Right forelimb (tissue), 1 donor: ENCODE measurements around the gene RBM15B.

Experiments
- DNase-seq: peaks from one replicate; pipeline ENCODE4 v3.0.0-alpha.2; 2018

Gene RBM15B

DNA sequence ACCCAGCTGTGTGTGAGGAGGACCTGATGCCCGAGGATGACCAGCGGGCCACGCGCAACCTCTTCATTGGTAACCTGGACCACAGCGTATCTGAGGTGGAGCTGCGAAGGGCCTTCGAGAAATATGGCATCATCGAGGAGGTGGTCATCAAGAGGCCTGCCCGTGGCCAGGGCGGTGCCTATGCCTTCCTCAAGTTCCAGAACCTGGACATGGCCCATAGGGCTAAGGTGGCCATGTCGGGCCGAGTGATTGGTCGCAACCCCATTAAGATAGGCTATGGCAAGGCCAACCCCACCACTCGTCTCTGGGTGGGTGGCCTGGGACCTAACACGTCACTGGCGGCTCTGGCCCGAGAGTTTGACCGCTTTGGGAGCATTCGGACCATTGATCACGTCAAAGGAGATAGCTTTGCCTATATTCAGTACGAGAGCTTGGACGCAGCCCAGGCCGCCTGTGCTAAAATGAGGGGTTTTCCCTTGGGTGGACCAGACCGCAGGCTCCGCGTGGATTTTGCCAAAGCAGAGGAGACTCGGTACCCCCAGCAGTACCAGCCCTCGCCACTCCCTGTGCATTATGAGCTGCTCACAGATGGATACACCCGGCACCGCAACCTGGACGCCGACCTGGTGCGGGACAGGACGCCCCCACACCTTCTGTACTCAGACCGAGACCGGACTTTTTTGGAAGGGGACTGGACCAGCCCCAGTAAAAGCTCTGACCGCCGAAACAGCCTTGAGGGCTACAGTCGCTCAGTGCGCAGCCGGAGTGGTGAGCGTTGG, 1.5 kb downstream of the RBM15B start:
- no peak for DNase-seq

DNA sequence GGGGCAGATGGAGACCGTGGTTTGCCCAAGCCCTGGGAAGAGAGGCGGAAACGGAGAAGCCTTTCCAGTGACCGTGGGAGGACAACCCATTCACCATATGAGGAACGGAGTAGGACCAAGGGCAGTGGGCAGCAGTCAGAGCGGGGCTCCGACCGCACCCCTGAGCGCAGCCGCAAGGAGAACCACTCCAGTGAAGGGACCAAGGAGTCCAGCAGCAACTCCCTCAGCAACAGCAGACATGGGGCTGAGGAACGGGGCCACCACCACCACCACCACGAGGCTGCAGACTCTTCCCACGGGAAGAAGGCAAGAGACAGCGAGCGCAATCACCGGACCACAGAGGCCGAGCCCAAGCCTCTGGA, 2.0 kb downstream of the RBM15B start:
- no peak for DNase-seq

DNA sequence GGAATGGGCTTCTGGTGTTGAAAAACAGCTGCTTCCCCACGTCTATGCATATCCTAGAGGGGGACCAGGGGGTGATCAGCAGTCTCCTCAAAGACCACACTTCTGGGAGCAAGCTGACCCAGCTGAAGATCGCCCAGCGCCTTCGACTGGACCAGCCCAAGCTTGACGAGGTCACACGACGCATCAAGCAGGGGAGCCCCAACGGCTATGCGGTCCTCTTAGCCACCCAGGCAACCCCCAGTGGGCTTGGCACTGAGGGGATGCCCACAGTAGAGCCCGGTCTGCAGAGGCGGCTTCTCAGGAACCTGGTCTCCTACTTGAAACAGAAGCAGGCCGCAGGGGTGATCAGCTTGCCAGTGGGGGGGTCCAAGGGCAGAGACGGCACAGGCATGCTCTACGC, 2.5 kb downstream of the RBM15B start:
- DNase-seq, result no peak

DNA sequence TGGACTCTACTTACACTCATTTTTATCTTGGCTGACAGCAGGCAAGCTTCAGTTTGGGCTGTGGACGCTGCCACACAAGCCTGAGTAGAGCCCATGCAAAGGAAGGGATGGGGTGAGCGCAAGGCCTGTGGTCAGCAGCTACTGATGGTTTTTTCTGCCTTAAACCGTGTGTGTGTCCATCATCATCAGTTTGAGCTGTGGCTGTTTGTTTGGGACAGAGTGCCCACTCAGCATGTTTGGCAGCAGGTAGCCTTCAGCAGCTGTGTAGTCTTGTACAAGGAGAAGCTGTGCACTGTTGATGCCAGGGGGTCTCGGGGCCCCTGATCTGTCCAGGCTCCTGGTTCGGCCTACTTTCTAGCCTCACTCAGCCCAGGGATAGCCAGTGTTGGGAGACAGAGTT, 3.5 kb downstream of the RBM15B start:
- DNase-seq, result no peak

DNA sequence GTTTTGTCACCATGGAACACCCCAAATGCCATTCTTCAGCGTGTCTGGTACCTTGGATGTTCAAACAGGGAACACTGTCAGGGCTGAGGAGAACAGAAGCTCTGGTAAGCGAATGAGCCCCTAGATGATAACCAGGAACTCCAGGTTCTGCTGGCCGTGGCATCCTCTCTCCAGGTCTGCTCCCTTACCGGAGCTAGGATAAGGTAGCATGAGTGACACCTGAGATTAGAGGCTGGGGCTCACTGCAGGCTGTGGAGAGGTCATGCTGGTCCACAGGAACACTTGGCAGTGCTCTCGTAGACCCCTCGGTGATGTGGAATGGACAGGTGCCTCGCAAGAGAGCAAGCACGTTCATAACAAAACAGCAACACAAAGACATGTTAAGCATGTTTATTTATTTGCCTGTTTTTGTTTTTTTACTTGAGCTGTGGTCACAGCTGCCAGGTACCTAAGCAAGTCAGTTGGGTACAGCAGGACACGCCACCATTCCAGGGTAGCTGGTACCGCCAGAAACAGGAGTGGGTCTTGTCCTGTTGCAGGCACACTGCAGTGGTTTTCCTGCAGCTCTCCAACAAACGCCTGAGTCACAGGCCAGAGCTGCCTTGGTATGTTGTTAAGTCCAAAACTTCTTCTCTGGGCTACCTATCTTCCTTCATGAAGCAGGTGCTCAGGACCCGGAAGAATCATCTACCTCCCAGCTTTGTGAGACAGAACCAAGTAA, 4.6 kb downstream of the RBM15B start:
- DNase-seq, result no peak

DNA sequence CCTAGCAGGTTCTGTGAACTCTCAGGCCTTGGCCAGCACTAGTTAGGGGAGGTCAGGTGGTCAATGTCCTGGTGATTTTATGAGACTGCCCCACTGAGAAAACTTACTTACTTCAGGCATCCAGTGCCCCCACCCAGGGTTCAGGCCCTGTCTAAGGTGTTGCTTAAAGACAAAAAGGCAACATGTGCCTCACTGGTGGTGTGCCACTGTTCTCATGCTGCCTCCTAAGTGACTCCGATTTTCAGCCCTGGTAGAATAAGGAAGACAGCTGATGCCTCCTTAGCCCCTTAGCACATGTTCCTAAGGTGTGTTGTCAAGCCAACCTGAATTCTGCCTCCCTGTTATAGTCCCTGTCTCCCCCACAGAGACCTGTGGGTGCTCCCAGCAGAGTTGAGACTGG, 5.3 kb downstream of the RBM15B start:
- DNase-seq, result no peak

DNA sequence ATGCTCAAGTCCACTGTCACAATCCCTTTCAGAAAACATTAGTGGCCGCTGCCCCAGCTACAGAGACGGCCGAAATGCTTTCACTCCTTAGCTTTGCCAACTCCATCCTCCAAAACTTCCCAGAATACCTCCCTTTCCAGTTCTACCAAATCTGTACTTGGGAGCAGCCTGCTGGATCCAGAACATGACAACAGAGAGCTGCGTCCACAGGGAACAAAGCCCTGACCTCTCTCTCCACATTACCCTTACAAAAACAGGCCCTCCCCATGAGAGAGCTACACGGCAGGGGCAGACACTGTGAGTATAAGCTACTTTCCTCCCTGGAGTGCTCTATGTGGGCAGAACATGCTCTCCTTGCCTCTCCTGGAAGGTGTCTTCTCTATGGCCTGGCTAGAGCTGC, 6.3 kb downstream of the RBM15B start:
- DNase-seq, result no peak

DNA sequence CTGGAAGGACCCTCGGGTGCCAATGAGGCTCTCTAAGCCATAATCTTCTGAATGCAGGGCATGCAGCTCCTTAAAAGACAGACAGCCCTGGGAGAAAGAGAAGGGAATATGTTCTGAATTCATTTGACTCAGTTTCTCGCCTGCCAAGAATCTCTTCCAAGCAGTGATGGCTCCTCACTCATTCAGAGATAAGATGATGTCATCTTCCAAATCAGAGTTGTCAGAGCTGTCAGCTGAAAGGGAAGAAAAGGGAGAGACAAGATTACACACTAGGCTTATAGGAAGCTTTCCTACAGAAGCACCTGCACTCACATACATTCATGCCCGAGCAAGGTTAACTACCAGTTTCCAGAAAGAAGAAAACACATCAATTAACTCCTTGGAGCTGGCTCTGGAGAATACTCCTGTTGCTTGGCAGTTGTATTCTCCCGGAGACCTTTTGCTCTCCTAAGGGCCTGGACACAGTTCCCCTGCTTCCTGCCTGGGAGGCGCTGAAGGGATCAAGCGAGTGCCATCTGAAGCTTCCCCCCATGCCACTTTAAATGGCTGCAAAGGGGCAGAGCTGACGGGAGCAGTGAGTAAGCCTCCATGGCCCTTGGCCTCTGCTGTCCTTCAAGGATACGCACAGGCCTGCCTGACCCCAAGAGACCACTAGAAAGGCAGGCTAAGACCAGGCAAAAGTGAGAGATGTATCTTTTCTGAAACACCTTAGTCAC, 7.7 kb downstream of the RBM15B start:
- no peak for DNase-seq

DNA sequence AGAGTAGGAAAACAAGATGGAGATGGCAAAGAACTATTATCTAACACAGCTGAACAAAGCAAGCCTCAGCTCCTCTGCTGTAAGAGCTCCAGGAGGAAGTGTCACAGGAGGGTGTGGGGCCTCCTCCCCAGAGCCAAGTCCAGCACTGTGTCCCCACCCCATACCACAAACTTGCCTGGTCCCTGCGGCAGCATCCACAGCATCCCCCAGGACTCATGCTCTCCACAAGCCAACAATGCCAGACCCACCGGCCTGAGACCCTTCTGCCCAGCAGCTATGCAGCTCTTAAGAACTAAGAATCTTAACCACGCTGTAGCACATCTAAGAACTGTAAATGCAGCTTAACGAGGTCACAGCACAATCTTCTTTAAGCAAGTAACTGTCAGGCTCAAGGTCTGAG, 9.1 kb downstream of the RBM15B start:
- no peak for DNase-seq

DNA sequence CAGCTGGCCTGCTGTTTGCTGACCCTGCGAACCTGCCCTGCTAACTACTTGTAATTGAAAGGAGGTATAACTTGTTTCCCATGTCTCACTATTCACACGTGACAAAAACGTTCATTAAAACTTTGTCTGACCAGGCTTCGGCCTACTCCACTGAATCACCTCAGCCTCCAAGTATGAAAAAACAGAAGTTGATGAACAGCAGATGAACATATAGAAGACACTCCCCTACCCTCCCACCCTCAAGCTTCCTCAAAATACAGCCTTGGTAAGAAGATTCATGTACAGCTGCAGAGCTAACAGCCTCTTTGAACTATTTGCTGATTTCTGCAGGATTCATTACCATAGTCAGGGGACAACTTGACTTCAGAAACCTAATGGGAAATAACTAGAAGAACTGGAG, 10.7 kb downstream of the RBM15B start:
- DNase-seq, result no peak

DNA sequence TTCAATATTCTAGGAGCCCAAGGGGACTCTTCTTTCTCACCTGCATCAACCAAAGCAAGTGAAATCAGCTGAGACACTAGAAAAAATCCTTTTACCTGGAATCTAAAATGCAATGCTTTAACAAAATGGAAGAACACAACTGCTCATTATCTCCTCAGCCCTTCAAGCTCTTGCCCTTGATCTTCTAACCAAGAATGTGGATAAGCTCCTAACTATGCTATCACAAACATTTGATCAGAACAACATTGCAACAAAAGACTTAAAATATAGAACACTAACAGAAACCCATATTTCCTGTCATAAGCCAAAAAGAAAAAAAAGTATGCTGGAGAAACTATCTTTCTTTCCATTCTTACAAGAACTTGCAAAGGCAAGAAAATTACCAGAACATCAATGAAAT, 12.6 kb downstream of the RBM15B start:
- DNase-seq, result no peak

DNA sequence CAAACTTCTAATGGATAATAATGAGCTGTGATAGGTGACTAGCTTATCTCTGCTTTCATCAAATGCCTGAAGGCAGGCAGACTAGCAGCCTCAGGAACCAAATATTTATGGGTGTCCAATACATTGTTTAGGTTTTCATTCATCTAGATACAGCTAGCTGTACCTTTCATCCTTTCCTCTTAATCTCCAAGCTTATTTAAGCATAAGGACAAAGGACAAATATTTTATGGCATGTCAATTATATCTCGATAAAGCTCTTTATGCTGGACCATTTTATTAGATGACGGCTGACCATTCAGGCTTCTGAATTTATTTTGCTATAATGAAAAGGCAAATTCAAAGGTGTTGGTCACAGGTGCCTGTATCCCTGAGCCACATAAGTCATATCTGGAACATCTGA, 16.9 kb downstream of the RBM15B start:
- no peak for DNase-seq

DNA sequence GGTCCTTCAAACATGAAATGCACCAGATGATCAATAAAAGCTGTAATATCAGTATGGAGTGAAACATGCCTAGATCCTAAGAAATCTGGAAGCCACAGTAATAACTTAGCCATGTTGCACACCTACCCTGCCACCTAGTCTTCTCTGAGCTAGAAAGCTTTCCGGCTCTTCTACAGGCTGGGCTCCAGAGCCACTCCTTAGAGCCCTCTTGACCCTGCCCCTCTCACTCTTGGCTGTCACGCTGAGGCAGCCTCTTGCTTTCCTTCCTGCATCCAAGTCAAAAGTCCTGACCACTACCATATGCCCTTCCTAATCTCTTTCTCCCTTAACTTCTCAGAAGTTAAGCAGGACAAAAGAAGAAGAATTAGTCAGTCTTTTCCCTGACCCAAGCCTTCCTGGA, 17.7 kb downstream of the RBM15B start:
- no peak for DNase-seq

DNA sequence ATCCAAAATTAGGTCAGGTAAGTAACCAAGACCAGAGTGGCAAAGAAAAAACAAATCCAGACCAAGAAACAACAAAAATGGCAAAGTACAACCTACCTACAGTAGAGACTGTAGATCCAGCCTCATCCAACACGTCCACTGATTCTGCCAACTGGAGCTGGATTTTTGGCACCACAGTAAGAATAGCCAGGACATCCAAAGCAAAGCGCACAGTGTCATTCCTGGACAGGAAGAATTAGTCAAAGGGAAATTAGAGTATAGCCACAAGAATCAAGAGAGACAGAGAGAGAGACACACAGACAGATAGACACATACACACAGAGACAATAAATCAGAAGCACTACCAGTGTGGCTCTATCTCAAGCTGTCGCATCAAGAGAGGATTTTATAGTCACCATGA, 31.1 kb downstream of the RBM15B start:
- no peak for DNase-seq

DNA sequence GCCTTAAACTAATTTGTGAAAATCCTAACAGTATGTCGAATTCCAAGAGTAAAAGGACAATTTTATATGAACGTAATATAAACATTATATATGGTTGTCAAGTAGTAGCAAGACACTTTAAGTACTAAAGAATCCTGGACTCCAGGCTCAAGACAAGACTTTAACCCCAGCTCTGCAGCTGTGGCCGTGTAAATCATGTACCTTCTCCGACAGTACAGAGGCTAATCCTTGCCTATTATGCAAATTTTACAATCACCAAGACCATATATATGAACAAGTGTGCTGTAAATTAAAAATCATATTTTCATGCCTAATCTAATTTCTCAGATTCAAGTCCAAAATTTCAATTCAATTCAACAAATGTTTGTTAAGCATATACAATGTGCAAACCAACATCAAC, 35.8 kb downstream of the RBM15B start:
- no peak for DNase-seq

DNA sequence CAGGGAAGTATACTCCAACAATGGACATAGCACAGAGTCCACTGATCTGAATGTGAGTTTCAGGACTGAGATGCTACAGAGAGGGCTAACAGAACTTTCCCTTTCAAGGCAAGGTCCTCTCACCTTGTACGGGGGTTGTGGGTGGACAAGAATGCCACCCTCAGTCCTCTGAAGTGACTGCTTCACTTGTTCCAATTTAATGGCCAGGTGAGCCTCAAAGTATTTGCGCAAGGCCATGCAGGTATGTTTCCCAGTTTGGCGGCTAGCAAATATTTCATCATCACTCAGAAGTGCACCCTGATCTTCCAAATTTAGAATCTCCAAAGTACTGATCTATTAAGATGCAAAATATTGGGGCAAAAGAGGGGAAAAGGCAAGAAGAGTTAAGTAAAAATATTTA, 38.1 kb downstream of the RBM15B start:
- DNase-seq, result no peak

DNA sequence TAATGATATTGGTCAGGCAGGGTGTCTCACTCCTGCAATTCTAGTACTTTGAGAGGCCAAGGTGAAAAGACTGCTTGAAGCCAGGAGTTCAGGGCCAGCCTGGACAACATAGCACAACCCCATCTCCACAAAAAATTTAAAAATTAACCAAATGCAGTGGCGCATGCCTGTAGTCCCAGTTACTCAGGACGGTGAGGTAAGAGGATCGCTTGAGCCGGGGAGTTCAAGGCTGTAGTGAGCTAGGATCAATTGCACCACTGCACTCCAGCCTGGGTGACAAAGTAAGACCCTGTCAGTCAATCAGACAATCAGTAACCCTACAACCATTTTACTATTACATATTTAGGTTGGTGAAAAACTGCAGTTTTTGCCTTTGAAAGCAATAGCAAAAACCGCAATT, 43.0 kb downstream of the RBM15B start:
- DNase-seq, result no peak

DNA sequence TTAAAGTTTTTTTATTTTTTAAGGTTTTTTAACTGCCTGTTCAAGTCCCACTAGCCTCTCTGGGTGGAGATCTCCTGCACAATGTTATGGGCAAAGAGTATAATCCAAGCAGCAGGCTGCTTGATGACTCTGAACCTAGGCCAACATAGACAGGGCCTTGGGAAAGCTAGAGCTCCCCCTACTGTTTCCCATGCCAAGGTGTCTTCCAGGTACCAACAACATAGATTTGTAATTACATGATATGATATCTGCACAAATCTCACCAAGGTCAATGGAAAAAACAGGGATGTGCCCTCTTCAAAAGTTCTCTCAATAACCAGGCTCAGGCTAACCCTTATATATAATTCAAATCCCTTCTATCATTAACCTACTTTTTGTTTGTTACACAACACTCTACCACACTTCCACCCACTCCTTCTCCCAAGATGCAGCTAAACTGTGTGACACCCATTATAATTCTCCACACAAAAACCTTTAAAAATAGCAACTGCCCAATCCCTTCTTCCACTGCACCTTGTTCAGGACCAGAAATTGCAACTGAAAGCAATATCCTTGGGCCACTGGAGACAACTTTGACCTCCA, 43.8 kb downstream of the RBM15B start:
- no peak for DNase-seq

DNA sequence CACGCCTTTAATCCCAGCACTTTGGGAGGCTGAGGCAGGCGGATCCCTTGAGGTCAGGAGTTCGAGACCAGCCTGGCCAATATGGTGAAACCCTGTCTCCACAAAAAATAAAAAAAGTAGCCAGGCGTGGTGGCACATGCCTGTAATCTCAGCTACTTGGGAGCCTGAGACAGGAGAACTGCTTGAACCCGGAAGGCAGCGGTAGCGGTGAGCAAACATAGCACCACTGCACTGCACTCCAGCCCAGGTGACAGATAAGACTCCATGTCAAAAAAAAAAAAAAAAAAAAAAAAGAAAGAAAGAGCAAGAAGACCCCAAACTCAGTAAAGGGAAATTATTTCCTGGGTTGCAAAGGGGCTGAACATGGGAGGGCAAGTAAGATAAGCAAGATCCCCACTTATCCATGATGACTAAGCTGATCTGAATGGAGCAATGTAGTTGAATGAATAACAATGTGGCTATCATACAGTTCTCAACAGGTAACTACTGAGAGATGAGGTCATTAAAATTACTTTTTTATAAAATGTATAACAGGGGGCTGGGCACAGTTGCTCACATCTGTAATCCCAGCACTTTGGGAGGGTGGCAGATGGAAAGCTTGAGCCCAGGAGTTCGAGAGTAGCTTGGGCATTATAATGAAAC, 46.0 kb downstream of the RBM15B start:
- DNase-seq, result no peak

DNA sequence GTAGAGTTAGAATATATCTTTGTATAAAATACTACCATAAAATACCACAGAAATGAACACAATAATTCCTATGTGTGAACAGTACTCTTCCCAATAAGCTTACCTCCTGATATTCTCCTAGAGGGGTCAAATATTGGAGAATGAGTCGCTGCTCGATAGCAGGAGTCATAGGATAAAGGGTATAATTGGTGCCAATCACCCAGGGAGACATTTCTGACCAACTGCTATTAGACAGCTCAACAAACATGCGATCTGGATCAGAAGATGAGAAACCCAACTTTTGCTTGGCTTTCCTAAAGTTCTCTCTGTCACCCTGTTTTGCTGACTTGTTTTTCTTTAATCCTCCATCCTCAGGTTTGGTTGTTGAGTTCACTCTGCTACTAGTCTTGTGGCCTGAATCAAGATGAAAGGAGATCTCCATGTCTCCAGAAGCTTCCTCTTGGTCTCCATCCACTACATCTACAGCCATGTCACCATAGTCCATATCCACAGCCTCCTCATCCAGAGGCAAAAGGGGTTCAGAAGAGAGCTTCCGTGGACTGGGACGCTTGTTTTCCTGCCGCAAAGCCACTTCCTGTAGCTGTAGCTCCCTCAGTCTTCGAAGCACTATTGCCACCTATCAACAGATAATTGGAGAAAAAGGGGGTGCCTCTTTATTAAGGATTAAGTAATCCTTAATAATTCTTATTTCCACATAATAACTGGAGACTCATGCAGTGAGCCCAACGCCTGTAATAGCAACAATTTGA, 50.4 kb downstream of the RBM15B start:
- no peak for DNase-seq

DNA sequence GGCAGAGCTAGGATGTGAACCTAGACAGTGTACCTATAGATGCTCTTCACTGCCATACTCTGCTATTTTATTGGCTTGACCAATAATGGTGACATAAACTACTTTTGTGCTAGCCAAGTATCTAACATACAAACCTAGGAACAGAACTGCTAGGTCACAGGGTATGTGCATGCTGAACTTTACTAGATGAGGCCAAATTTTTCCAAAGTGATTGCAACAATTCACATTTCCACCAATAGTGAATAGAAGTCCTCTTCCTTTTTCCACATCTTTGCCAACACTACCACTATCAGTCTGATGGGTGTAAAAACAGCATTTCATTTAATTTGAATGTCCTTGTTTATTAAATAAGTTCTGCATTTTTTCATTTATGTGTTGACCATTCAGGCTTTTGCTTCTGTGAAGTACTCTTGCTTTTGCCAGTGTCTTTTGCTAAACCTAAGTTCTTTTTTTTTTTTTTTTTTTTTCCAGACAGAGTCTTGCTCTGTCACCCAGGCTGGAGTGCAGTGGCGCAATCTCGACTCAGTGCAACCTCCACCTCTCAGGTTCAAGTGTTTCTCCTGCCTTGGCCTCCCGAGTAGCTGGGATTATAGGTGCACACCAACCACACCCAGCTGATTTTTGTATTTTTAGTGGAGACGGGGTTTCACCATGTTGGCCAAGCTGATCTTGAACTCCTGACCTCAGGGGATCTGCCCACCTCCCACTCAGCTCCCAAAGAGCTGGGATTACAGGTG, 54.6 kb downstream of the RBM15B start:
- DNase-seq, result no peak
